T-helper 9 cell (primary cell): ENCODE measurements around the gene RAB6B.

Experiments used
- DNase-seq: peaks from one replicate; pipeline ENCODE4 v3.0.0-alpha.2; 2020

The RAB6B gene

GRCh38 chr3:133855772-133856171, 39.9 kb downstream of the RAB6B start:
- no peak for DNase-seq

- DNase-seq, result no peak
Observed at GRCh38 chr3:133855002-133855370, 40.7 kb downstream of the RAB6B start.

- DNase-seq, result no peak
Observed at GRCh38 chr3:133854264-133855001, 41.2 kb downstream of the RAB6B start.

GRCh38 chr3:133853925-133854227, 41.8 kb downstream of the RAB6B start:
- no peak for DNase-seq

GRCh38 chr3:133853063-133853924, 42.4 kb downstream of the RAB6B start:
- DNase-seq, result no peak

- DNase-seq, result no peak
Observed at GRCh38 chr3:133851931-133852330, 43.8 kb downstream of the RAB6B start.

- no peak for DNase-seq
Observed at GRCh38 chr3:133851266-133851906, 44.3 kb downstream of the RAB6B start.

GRCh38 chr3:133850034-133850433, 45.6 kb downstream of the RAB6B start:
- DNase-seq, result no peak

- no peak for DNase-seq
Observed at GRCh38 chr3:133849346-133849745, 46.3 kb downstream of the RAB6B start.

GRCh38 chr3:133845127-133845526, 50.6 kb downstream of the RAB6B start:
- DNase-seq, result no peak

- no peak for DNase-seq
Observed at GRCh38 chr3:133843634-133844033, 52.0 kb downstream of the RAB6B start.

- no peak for DNase-seq
Observed at GRCh38 chr3:133842158-133842557, 53.5 kb downstream of the RAB6B start.

GRCh38 chr3:133841196-133841595, 54.5 kb downstream of the RAB6B start:
- no peak for DNase-seq

- DNase-seq, result no peak
Observed at GRCh38 chr3:133840767-133841166, 54.9 kb downstream of the RAB6B start.

- no peak for DNase-seq
Observed at GRCh38 chr3:133840055-133840737, 55.5 kb downstream of the RAB6B start.

- no peak for DNase-seq
Observed at GRCh38 chr3:133838916-133839800, 56.5 kb downstream of the RAB6B start.

GRCh38 chr3:133838296-133838789, 57.3 kb downstream of the RAB6B start:
- no peak for DNase-seq

GRCh38 chr3:133837487-133838295, 58.0 kb downstream of the RAB6B start:
- DNase-seq, result no peak

GRCh38 chr3:133836497-133837158, 59.1 kb downstream of the RAB6B start:
- no peak for DNase-seq

- DNase-seq, result no peak
Observed at GRCh38 chr3:133835961-133836360, 59.7 kb downstream of the RAB6B start.

GRCh38 chr3:133835418-133835743, 60.3 kb downstream of the RAB6B start:
- no peak for DNase-seq
